Muscle layer of colon (tissue), 2 donors: Measurements from ENCODE around the gene CENPS.

ENCODE experiments used
- H3K27ac ChIP-seq: one replicate; pipeline ENCODE4 v1.7.0; 2013; ENCODE audit warnings: low read depth, mild to moderate bottlenecking, low read length, moderate library complexity
- H3K27me3 ChIP-seq, 2 donors: one replicate each; pipeline ENCODE4 v1.7.0; 2013; ENCODE audit warnings: low read length in 2 of 2, mild to moderate bottlenecking in 2 of 2; ENCODE audit not compliant: insufficient read depth in 2 of 2, control insufficient read depth in 1 of 2
- H3K36me3 ChIP-seq: one replicate; pipeline ENCODE4 v1.7.0; 2013; ENCODE audit warnings: mild to moderate bottlenecking, low read length; ENCODE audit not compliant: insufficient read depth
- H3K4me1 ChIP-seq: one replicate; pipeline ENCODE4 v1.7.0; 2013; ENCODE audit warnings: mild to moderate bottlenecking, low read length; ENCODE audit not compliant: insufficient read depth
- H3K4me3 ChIP-seq, 2 donors: one replicate each; pipeline ENCODE4 v1.7.0; 2013; ENCODE audit warnings: low read length in 2 of 2, low read depth in 1 of 2, mild to moderate bottlenecking in 1 of 2, moderate library complexity in 1 of 2
- H3K9ac ChIP-seq: one replicate; pipeline ENCODE4 v1.7.0; 2013; ENCODE audit warnings: low read length
- H3K9me3 ChIP-seq: one replicate; pipeline ENCODE4 v1.7.0; 2013; ENCODE audit warnings: mild to moderate bottlenecking, low read length
- donor health status: abdominal sarcoma.
- donor health status: Adenocarcinoma of cecum.

CENPS gene

GRCh38 chr1:10438677-10439163 is 8.5 kb downstream of the CENPS start:
- Histone ChIP-seq H3K4me1 (no peaks in the 10 kb centered on the region), H3K9me3 (no peaks in the 10 kb centered on the region), H3K27me3 (no peaks in the 10 kb centered on the region), H3K36me3 (peaks cover 5% of the 10 kb centered on the region), H3K4me3 (no peak overlapping the region), H3K9ac (no peak overlapping the region), H3K27ac (no peak overlapping the region)

GRCh38 chr1:10440305-10440704 is 10.1 kb downstream of the CENPS start:
- Histone ChIP-seq H3K4me1 (no peaks in the 10 kb centered on the region), H3K36me3 (peaks cover 5% of the 10 kb centered on the region), H3K9ac (no peak overlapping the region), H3K27me3 (no peaks in the 10 kb centered on the region), H3K4me3 (no peak overlapping the region), H3K27ac (no peak overlapping the region), H3K9me3 (no peaks in the 10 kb centered on the region)

DNA sequence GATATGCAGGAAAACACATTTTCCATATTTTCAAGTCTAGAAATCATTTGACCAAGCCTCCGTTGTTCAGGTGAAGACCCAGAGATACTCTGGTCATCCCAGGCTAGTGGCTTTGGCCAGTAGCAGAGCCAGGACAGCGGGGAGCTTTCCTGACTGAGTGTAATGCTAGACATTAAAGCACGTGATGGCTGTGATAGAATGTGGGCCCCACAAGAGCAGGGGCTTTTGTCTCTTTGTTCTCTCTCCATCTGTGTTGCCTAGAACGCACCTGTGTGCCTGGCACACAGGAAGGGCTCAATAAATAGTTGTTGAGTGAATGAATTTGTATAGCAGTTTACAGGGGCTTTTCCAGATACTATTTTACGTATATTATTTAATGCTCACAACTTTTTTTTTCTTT is 10.6 kb downstream of the CENPS start:
- Histone ChIP-seq H3K36me3 (peaks cover 5% of the 10 kb centered on the region), H3K4me3 (no peak overlapping the region), H3K27me3 (no peaks in the 10 kb centered on the region), H3K9me3 (no peaks in the 10 kb centered on the region), H3K27ac (no peak overlapping the region), H3K4me1 (no peaks in the 10 kb centered on the region), H3K9ac (no peak overlapping the region)

DNA sequence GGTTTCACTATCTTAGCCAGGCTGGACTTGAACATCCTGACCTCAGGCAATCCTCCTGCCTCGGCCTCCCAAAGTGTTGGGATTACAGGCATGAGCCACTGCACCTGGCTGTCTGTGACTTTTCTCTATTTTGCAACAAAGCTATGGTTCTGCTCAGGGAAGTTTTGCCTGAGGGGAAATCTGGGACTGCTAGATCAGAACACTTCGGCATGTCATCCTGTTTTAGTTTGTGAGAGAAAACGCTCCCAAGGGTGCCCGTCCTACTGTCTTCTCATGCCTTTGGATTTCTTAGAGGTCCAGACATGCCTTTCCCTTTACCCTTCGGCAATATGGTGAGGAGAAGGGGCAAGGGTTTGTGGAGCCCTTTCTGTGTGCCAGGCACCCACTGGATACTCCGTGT is 14.0 kb downstream of the CENPS start:
- Histone ChIP-seq H3K9ac (no peak overlapping the region), H3K27ac (no peak overlapping the region), H3K27me3 (no peaks in the 10 kb centered on the region), H3K9me3 (no peaks in the 10 kb centered on the region), H3K36me3 (peaks cover 5% of the 10 kb centered on the region), H3K4me3 (no peak overlapping the region), H3K4me1 (no peaks in the 10 kb centered on the region)

- H3K9me3 ChIP-seq: no peaks in the 10 kb centered on the region
- H3K27me3 ChIP-seq: peaks cover 0 to under 1% of the 10 kb centered on the region in 2 donors
- no peak overlapping the region for H3K4me3 ChIP-seq
- no peak overlapping the region for H3K27ac ChIP-seq
- H3K9ac ChIP-seq: no peak overlapping the region
- H3K4me1 ChIP-seq: no peaks in the 10 kb centered on the region
- peaks cover 5% of the 10 kb centered on the region for H3K36me3 ChIP-seq
Observed at GRCh38 chr1:10444795-10445397, 14.7 kb downstream of the CENPS start.

DNA sequence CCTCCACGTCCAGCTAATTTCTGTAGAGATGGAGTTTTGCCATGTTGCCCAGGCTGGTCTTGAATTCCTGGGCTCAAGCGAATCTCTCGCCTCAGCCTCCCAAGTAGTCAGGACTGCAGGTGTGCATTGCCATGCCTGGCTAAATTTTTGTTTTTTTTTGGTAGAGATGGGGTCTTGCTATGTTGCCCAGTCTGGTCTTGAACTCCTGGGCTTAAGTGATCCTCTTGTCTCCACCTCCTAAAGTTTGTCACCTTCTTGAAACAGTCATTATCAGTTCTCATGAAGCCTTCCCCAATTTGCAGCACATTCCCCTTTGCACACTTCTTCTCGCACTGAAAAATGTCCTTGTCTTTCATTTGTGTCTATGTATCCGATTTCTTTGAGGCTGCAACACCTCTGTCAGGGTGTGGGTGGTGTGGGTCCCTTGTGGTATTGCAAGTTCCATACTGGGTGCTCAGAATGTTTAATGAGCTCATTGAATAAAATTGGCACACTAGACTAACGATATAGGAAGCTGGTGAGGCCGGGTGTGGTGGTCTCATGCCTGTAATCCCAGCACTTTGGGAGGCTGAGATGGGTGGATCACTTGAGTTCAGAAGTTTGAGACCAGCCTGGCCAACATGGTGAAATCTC is 16.7 kb downstream of the CENPS start:
- no peaks in the 10 kb centered on the region for H3K36me3 ChIP-seq
- H3K4me3 ChIP-seq: no peak overlapping the region
- no peak overlapping the region for H3K27ac ChIP-seq
- peaks cover 0 to 9% of the 10 kb centered on the region in 2 donors for H3K27me3 ChIP-seq
- H3K4me1 ChIP-seq: peaks cover 8% of the 10 kb centered on the region
- no peak overlapping the region for H3K9ac ChIP-seq
- no peaks in the 10 kb centered on the region for H3K9me3 ChIP-seq

- no peak within 1 kb of the TSS for H3K4me3 ChIP-seq
- no peaks in the 10 kb centered on the region for H3K36me3 ChIP-seq
- H3K27ac ChIP-seq: no peak within 1 kb of the TSS
- H3K9ac ChIP-seq: no peak within 1 kb of the TSS
- H3K9me3 ChIP-seq: no peaks in the 10 kb centered on the region
- peaks cover 0 to 9% of the 10 kb centered on the region in 2 donors for H3K27me3 ChIP-seq
- H3K4me1 ChIP-seq: peaks cover 8% of the 10 kb centered on the region
Observed at GRCh38 chr1:10449751-10450150, 19.5 kb downstream of the CENPS start, which contains the start of gene CORT. CORT (plus strand) TSS chr1:10450031; CDS start chr1:10450224, 193 bp downstream.

GRCh38 chr1:10450156-10450814 is 20.1 kb downstream of the CENPS start:
- peaks cover 8% of the 10 kb centered on the region for H3K4me1 ChIP-seq
- no peaks in the 10 kb centered on the region for H3K9me3 ChIP-seq
- H3K4me3 ChIP-seq: no peak overlapping the region
- no peak overlapping the region for H3K9ac ChIP-seq
- no peaks in the 10 kb centered on the region for H3K36me3 ChIP-seq
- H3K27me3 ChIP-seq: peaks cover 0 to 9% of the 10 kb centered on the region in 2 donors
- no peak overlapping the region for H3K27ac ChIP-seq

DNA sequence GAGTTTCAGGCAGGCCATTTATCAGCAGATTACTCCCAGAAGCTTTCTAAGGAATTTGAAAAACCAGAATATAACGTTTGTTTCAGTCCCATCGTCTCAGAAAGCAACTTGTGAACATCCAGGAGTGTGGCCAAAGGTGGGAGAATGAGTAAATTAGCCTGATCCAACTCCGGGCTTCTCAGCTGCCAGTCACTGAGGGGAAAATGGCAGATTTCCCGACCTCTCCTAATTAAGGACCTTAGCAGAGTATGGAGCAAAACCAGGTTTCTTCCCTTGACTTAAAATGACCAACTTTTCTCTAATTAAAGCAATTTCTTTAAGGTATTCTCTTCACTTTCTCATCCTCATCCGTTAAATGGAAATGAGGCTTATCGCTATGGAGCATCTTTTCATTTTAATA is 20.6 kb downstream of the CENPS start:
- no peaks in the 10 kb centered on the region for H3K9me3 ChIP-seq
- peaks cover 8% of the 10 kb centered on the region for H3K4me1 ChIP-seq
- H3K36me3 ChIP-seq: no peaks in the 10 kb centered on the region
- no peak overlapping the region for H3K27ac ChIP-seq
- no peak overlapping the region for H3K9ac ChIP-seq
- peaks cover 0 to 9% of the 10 kb centered on the region in 2 donors for H3K27me3 ChIP-seq
- no peak overlapping the region for H3K4me3 ChIP-seq

- Histone ChIP-seq H3K27ac (no peak overlapping the region), H3K27me3 (peaks cover 0 to 9% of the 10 kb centered on the region in 2 donors), H3K4me3 (no peak overlapping the region), H3K4me1 (peaks cover 8% of the 10 kb centered on the region), H3K9me3 (no peaks in the 10 kb centered on the region), H3K9ac (no peak overlapping the region), H3K36me3 (no peaks in the 10 kb centered on the region)
Observed at GRCh38 chr1:10451287-10451686, 21.1 kb downstream of the CENPS start.

GRCh38 chr1:10456048-10456447 is 25.8 kb downstream of the CENPS start:
- Histone ChIP-seq H3K27me3 (no peaks in the 10 kb centered on the region), H3K9ac (no peak overlapping the region), H3K27ac (no peak overlapping the region), H3K36me3 (no peaks in the 10 kb centered on the region), H3K4me1 (no peaks in the 10 kb centered on the region), H3K4me3 (no peak overlapping the region), H3K9me3 (no peaks in the 10 kb centered on the region)
